HG03469 (cell line): ENCODE data around the gene GRM7.

Experiments
- ATAC-seq: cut with Tn5 transposase; IDR thresholded peaks from one replicate; pipeline ENCODE4 v1.9.1; 2021; ENCODE audit warnings: mild to moderate bottlenecking, moderate library complexity, moderate number of reproducible peaks; ENCODE audit not compliant: unreplicated experiment

Gene GRM7

DNA sequence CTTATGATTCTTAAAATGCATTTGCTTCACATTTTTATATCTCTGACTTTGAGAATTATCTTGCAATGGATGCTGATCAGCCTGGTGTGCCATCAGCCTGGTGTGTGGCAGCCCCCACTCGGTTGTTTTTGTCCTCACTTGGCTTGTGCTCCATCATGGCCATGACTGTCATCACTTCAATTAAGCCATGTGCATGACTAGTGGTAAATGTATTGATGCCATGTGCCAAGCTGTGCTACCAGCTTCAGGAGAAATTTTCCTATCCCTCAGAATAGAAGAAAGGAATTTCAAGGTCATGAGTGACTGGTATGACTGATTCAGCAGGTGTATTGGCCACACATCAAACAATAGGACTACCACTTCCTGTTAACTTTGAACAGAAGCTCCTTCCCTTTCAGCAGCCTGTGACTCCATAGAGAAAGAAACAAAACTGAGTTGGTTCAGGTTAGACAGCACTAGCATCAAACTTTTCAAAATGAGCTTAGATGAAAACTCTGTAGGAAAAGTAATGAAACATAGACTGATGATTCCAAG, 251.7 kb downstream of the GRM7 start:
- ATAC-seq: no peak

- peak; percentile 55 for ATAC-seq
These were observed 283.9 kb downstream of the GRM7 start for GRCh38 chr3:7144697-7145308.

DNA sequence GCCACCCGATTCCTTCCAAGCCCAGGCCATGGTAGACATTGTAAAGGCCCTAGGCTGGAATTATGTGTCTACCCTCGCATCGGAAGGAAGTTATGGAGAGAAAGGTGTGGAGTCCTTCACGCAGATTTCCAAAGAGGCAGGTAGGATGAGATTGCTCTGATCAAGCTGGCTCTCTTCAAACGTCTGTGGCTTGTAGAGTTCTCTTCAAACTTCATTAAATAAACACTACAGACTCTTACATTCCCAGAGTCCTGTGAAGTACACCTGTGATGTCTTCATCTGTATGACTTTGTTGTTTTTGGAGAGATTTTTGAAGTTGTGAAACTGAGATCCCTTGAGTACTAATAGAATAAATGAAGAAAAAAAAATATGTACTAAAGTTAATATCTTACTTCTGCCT, 285.6 kb downstream of the GRM7 start:
- ATAC-seq: no peak

- no peak for ATAC-seq
These were observed 297.6 kb downstream of the GRM7 start for GRCh38 chr3:7158516-7158915.

DNA sequence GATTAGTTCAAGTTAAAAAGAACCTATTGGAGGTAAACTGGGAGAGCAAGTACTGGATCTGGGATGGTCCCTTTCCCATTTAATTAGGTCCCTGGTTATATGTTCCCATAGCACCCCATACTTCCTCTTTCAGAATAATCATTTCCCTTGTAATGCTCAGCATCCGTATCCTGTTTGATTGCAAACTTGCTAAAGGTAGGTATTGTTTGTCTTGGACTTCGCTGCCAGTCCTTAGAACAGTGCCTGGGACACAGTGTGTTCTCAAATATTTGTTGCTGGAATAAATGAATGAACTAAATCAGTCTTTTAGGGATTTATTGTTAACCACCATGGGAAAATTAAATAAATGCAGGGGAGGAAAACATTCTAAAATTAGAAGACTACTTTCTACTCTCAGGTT, 299.8 kb downstream of the GRM7 start:
- ATAC-seq: no peak

DNA sequence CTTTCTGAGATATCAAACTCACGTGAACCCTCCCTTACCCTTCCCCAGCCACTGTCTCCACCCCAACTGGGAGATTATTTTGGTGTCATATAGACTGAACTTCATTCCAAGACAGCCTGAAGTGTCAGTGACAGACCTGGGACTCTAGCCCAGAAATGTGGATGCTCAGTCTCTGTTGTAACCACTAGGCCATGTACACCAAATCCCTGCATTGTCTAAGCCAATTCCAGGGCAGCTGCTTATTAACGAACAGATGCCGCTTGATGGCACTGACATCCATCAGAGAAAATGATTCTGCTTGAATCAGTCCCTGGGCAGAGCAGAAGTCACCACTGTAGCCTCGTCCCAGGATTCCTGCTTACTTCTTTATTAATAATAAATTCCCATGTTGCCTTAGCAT, 305.5 kb downstream of the GRM7 start:
- no peak for ATAC-seq

DNA sequence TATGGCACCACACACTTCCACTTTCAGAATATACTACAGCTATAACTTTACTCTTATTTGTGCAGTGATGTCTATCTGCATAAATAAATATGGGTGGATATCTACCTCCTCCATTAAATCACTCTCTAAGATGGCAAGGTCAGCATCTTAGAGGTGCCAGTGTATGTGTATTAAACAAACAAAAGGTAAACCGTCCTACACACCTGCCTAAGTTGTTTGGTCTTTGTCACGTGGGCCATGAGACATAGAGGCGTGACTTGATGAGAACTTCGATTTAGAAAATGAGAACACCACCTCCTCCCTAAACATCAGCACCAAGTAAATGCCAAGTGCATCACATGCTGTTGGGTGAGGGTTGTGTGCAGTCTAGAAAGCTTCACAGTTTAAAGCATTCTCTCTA, 310.6 kb downstream of the GRM7 start:
- no peak for ATAC-seq

GRCh38 chr3:7172996-7173395, 312.1 kb downstream of the GRM7 start:
- ATAC-seq: no peak

GRCh38 chr3:7188551-7188950, 327.6 kb downstream of the GRM7 start:
- no peak for ATAC-seq

- ATAC-seq: no peak
These were observed 329.2 kb downstream of the GRM7 start for GRCh38 chr3:7190095-7190494.

- ATAC-seq: no peak
These were observed 332.4 kb downstream of the GRM7 start for GRCh38 chr3:7193269-7193668.

GRCh38 chr3:7194071-7194835, 333.3 kb downstream of the GRM7 start:
- no peak for ATAC-seq

- no peak for ATAC-seq
These were observed 335.0 kb downstream of the GRM7 start for GRCh38 chr3:7195934-7196333.

DNA sequence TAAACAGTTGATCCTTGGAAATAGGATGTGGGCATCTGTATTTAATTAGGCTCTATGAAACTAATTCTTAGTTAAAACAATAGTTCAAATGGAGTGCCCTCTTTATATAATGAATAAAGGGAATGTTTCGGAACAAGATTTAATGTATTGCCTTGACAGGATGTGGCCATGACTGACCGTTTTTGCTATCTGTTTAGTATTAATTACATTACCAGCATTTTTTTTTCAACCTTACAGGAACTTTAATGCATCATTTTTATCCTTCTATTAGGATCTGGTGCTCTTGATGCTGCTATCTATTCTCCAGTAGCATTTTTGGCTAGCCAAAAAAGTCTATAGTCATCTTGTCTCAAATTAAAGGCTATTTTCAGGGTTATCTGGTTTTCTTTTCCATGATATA, 340.9 kb downstream of the GRM7 start:
- ATAC-seq: no peak

DNA sequence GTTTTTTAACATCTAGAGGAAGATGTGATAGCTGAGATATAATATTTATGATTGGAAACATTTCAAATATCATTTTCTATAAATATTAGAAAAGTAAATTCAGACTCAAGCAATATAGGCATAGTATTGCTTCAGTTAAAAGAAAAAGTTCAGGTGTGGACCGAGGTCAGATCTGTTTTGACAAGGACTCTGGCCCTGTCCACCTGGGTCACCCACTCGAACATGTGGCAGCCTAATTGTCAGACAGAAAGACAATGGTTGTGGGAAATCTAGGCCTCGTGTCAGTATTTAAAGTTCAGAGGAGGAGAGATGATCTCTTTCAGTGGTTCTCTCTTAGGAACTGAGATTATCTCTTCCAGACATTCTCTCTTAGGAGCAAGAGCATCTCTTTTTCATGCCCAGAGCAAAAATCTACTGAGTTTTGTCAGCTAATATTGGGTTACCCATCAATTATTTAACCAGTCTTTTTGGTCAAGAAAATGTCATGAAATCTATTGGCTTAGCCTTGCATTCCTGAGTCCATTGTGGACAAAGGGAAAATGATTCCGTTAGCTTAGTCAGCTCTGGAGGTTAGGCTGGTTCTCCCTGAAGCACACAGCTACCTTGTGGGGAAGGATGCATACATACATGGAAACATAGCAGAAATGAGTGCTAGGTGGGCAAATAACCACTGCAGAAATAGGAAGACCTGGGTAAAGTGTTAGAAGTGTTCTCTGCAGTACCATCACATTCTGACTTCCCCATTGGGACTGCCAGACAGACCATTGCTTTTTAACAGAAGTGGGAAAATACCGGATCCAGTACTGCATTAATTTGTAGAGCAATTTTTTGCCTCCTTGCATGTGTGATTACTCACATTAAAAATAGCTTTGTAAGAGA, 343.3 kb downstream of the GRM7 start:
- ATAC-seq: no peak

- no peak for ATAC-seq
These were observed 343.9 kb downstream of the GRM7 start for GRCh38 chr3:7204848-7205156.

GRCh38 chr3:7205535-7205934, 344.6 kb downstream of the GRM7 start:
- ATAC-seq: no peak

- ATAC-seq: peak; percentile 35
These were observed 345.0 kb downstream of the GRM7 start for GRCh38 chr3:7205962-7206361.

GRCh38 chr3:7207125-7207524, 346.2 kb downstream of the GRM7 start:
- no peak for ATAC-seq

GRCh38 chr3:7207928-7208327, 347.0 kb downstream of the GRM7 start:
- no peak for ATAC-seq

GRCh38 chr3:7209098-7209497, 348.2 kb downstream of the GRM7 start:
- ATAC-seq: no peak

- no peak for ATAC-seq
These were observed 350.8 kb downstream of the GRM7 start for GRCh38 chr3:7211740-7212139.
